ENCODE measurements around the gene SMTNL2.

- TF ChIP-seq, protein P1, sequence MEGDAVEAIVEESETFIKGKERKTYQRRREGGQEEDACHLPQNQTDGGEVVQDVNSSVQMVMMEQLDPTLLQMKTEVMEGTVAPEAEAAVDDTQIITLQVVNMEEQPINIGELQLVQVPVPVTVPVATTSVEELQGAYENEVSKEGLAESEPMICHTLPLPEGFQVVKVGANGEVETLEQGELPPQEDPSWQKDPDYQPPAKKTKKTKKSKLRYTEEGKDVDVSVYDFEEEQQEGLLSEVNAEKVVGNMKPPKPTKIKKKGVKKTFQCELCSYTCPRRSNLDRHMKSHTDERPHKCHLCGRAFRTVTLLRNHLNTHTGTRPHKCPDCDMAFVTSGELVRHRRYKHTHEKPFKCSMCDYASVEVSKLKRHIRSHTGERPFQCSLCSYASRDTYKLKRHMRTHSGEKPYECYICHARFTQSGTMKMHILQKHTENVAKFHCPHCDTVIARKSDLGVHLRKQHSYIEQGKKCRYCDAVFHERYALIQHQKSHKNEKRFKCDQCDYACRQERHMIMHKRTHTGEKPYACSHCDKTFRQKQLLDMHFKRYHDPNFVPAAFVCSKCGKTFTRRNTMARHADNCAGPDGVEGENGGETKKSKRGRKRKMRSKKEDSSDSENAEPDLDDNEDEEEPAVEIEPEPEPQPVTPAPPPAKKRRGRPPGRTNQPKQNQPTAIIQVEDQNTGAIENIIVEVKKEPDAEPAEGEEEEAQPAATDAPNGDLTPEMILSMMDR (IDR thresholded peaks at IDR 0.05), result no peak
- TF ChIP-seq POLR2A (IDR thresholded peaks at IDR 0.05), result no peak
These were observed 40.0 kb upstream of the SMTNL2 start for GRCh38 chr17:4544135-4544950.
